Activated T-helper 9 cell treated with anti-CD3 and anti-CD28 coated beads, Interleukin-2, amount 50 U/mL, for 16 hours (primary cell): ENCODE results near the gene OTOL1.
"Not testable (repeated sequence)": the region's sequence is repeated elsewhere in the genome, so short reads cannot be mapped to it uniquely, and the experiment has no call there.

Experiments used
- DNase-seq: peaks from one replicate; pipeline ENCODE4 v3.0.0-alpha.2; 2020; ENCODE audit warnings: low read depth

OTOL1 gene

GRCh38 chr3:161496508-161496907, at the start of gene OTOL1:
Gene OTOL1 (plus strand): TSS chr3:161496808. CDS start chr3:161496808, 0 bp downstream.
- no peak for DNase-seq

GRCh38 chr3:161449785-161450184, 46.8 kb upstream of the OTOL1 start:
- DNase-seq: no peak

GRCh38 chr3:161452179-161452578, 44.4 kb upstream of the OTOL1 start:
- DNase-seq: no peak

GRCh38 chr3:161454615-161455014, 42.0 kb upstream of the OTOL1 start:
- no peak for DNase-seq

- DNase-seq: no peak
Observed at GRCh38 chr3:161455962-161456361, 40.6 kb upstream of the OTOL1 start.

GRCh38 chr3:161462138-161462537, 34.5 kb upstream of the OTOL1 start:
- no peak for DNase-seq

- DNase-seq: no peak
Observed at GRCh38 chr3:161471211-161471610, 25.4 kb upstream of the OTOL1 start.

GRCh38 chr3:161474139-161474538, 22.5 kb upstream of the OTOL1 start:
- no peak for DNase-seq

- no peak for DNase-seq
Observed at GRCh38 chr3:161474741-161475140, 21.9 kb upstream of the OTOL1 start.

GRCh38 chr3:161475206-161475605, 21.4 kb upstream of the OTOL1 start:
- no peak for DNase-seq

GRCh38 chr3:161475905-161476304, 20.7 kb upstream of the OTOL1 start:
- no peak for DNase-seq

- DNase-seq: no peak
Observed at GRCh38 chr3:161484226-161484625, 12.4 kb upstream of the OTOL1 start.

- not testable (repeated sequence) for DNase-seq
Observed at GRCh38 chr3:161488284-161488683, 8.3 kb upstream of the OTOL1 start.

GRCh38 chr3:161489395-161489794, 7.2 kb upstream of the OTOL1 start:
- DNase-seq: no peak

GRCh38 chr3:161490845-161491244, 5.8 kb upstream of the OTOL1 start:
- not testable (repeated sequence) for DNase-seq

GRCh38 chr3:161498259-161498921, 1.8 kb downstream of the OTOL1 start:
- no peak for DNase-seq

GRCh38 chr3:161500068-161500796, 3.6 kb downstream of the OTOL1 start:
- no peak for DNase-seq

- DNase-seq: no peak
Observed at GRCh38 chr3:161503271-161503670, 6.7 kb downstream of the OTOL1 start.

- DNase-seq: no peak
Observed at GRCh38 chr3:161508852-161509477, 12.4 kb downstream of the OTOL1 start.

GRCh38 chr3:161510510-161511260, 14.1 kb downstream of the OTOL1 start:
- DNase-seq: no peak

GRCh38 chr3:161523916-161524315, 27.3 kb downstream of the OTOL1 start:
- DNase-seq: no peak

- DNase-seq: no peak
Observed at GRCh38 chr3:161531930-161532329, 35.3 kb downstream of the OTOL1 start.
